Keratinocyte (primary cell): ENCODE results near the gene ZNF646. TPM values are rescaled to one million over a fixed set of nuclear protein-coding genes. Genes with fewer than 3 reads are reported as not detected.

Experiments used
- DNase-seq: peaks from one replicate; pipeline ENCODE4 v3.0.0-alpha.2; 2011; ENCODE audit warnings: low read depth, missing footprints, low spot score
- FAIRE-seq: peaks from 2 replicates; lab custom pipeline; 2011; peaks lifted over from hg19 to GRCh38; lab: Jason Lieb, UNC
- H2AFZ ChIP-seq: 2 replicates; pipeline ENCODE4 v1.6.0; 2012; ENCODE audit warnings: low read length, control low read depth, inconsistent platforms; ENCODE audit not compliant: control insufficient read depth
- H3K27ac ChIP-seq: 2 replicates; pipeline ENCODE4 v1.5.1; 2011; ENCODE audit warnings: low read length; ENCODE audit not compliant: control insufficient read depth, insufficient read depth
- H3K27me3 ChIP-seq: 3 replicates; pipeline ENCODE4 v1.6.0; 2011; ENCODE audit warnings: low read length; ENCODE audit not compliant: control insufficient read depth, insufficient read depth; ENCODE audit errors: extremely low read depth
- H3K36me3 ChIP-seq, 2 experiments: 2 replicates in 1 of 2; 3 replicates in 1 of 2; pipeline ENCODE4 v1.5.1; 2011; ENCODE audit warnings: low read length in 2 of 2, mild to moderate bottlenecking in 1 of 2; ENCODE audit not compliant: control insufficient read depth in 2 of 2, insufficient read depth in 2 of 2; ENCODE audit errors: extremely low read depth in 1 of 2
- H3K4me1 ChIP-seq: 3 replicates; pipeline ENCODE4 v1.5.1; 2011; ENCODE audit warnings: low read length; ENCODE audit not compliant: control insufficient read depth, insufficient read depth; ENCODE audit errors: extremely low read depth
- H3K4me2 ChIP-seq: 3 replicates; pipeline ENCODE4 v1.6.0; 2011; ENCODE audit warnings: low read depth, low read length; ENCODE audit not compliant: control insufficient read depth, insufficient read depth; ENCODE audit errors: extremely low read depth
- H3K4me3 ChIP-seq, 3 experiments: fragments of 200-600 bp in 1 of 3; sonication (generic) in 1 of 3; 2 replicates in 2 of 3; 3 replicates in 1 of 3; pipeline ENCODE4 v1.5.1; 2011 to 2016; ENCODE audit warnings: low read length in 3 of 3, mild to moderate bottlenecking in 3 of 3, control low read depth in 2 of 3, inconsistent platforms in 1 of 3, low read depth in 1 of 3, mixed read lengths in 1 of 3, mixed run types in 1 of 3, moderate library complexity in 1 of 3; ENCODE audit not compliant: control insufficient read depth in 2 of 3, insufficient read depth in 2 of 3; ENCODE audit errors: extremely low read depth in 1 of 3
- H3K79me2 ChIP-seq: 2 replicates; pipeline ENCODE4 v1.6.0; 2012; ENCODE audit warnings: low read length; ENCODE audit not compliant: control insufficient read depth, insufficient read depth
- H3K9ac ChIP-seq: 3 replicates; pipeline ENCODE4 v1.6.0; 2011; ENCODE audit warnings: low read length; ENCODE audit not compliant: control insufficient read depth, insufficient read depth; ENCODE audit errors: extremely low read depth
- H3K9me1 ChIP-seq: 3 replicates; pipeline ENCODE4 v1.6.0; 2011; ENCODE audit warnings: low read length; ENCODE audit not compliant: control insufficient read depth, insufficient read depth; ENCODE audit errors: extremely low read depth
- H3K9me3 ChIP-seq: 2 replicates; pipeline ENCODE4 v1.5.1; 2012; ENCODE audit warnings: low read depth, low read length; ENCODE audit not compliant: control insufficient read depth
- H4K20me1 ChIP-seq: 3 replicates; pipeline ENCODE4 v1.6.0; 2011; ENCODE audit warnings: low read length; ENCODE audit not compliant: control insufficient read depth, insufficient read depth; ENCODE audit errors: extremely low read depth
- EZH2 ChIP-seq: IDR thresholded peaks from one replicate; pipeline ENCODE4 v1.6.1; 2012; ENCODE audit warnings: inconsistent platforms, mild to moderate bottlenecking, low read length, moderate library complexity
- dilution Hi-C: fragments of 300-500 bp; cut with MboI; formaldehyde crosslinking; loops from one replicate; pipeline ENCODE4 v1.7.0; 2020; ENCODE audit warnings: low sequenced_read_pairs; ENCODE audit not compliant: extremely low pct_ligation_motif_present
- polyA plus RNA-seq, 5 experiments: library from polyadenylated mRNA; depleted of rRNA in 3 of 5; stranded (reverse) in 3 of 5; stranded (forward) in 1 of 5; unstranded in 1 of 5; fragments of >200 nt; gene quantifications; 1 replicate in 1 of 5; 2 replicates in 3 of 5; 3 replicates in 1 of 5; pipeline versions ENCODE4 v1.2.1 to v1.2.3, GENCODE V29; 2011 to 2012; ENCODE audit warnings: missing spikeins in 2 of 5, low read depth in 1 of 5, low replicate concordance in 1 of 5
- TF ChIP-seq, protein P1 (sequence below), 3 experiments: IDR thresholded peaks in 1 of 3; conservative IDR thresholded peaks in 1 of 3; optimal IDR thresholded peaks in 1 of 3; 2 replicates in 2 of 3; 3 replicates in 1 of 3; pipeline versions ENCODE3 to v1.5.1; 2011; ENCODE audit warnings: low read length in 3 of 3, mild to moderate bottlenecking in 3 of 3, moderate library complexity in 2 of 3, control low read depth in 1 of 3, inconsistent platforms in 1 of 3; ENCODE audit not compliant: insufficient read depth in 2 of 3; ENCODE audit errors: extremely low read depth in 1 of 3

ZNF646 gene
- polyA plus RNA-seq, 1 donor (not counting 4 experiments of a cell fraction or from before 2014, with no cell fraction given) = 2.5 TPM

- TF ChIP-seq, protein P1, sequence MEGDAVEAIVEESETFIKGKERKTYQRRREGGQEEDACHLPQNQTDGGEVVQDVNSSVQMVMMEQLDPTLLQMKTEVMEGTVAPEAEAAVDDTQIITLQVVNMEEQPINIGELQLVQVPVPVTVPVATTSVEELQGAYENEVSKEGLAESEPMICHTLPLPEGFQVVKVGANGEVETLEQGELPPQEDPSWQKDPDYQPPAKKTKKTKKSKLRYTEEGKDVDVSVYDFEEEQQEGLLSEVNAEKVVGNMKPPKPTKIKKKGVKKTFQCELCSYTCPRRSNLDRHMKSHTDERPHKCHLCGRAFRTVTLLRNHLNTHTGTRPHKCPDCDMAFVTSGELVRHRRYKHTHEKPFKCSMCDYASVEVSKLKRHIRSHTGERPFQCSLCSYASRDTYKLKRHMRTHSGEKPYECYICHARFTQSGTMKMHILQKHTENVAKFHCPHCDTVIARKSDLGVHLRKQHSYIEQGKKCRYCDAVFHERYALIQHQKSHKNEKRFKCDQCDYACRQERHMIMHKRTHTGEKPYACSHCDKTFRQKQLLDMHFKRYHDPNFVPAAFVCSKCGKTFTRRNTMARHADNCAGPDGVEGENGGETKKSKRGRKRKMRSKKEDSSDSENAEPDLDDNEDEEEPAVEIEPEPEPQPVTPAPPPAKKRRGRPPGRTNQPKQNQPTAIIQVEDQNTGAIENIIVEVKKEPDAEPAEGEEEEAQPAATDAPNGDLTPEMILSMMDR (optimal IDR thresholded peaks at IDR 0.05 in 1 of 3, IDR thresholded peaks at IDR 0.05 in 1 of 3, conservative IDR thresholded peaks at IDR 0.05 in 1 of 3; ENCODE audit: extremely low read depth in 1 of 3, insufficient read depth in 2 of 3, low read length in 3 of 3) = peak; percentile 62 to 85 (median 84)
- no peak for TF ChIP-seq EZH2
- no peak overlapping the region for H3K9ac ChIP-seq
- H3K4me1 ChIP-seq = peaks cover 5% of the 10 kb centered on the region
- FAIRE-seq (no peak), DNase-seq (no peak)
- H3K4me2 ChIP-seq = peak overlapping the region; percentile 41
- no peaks in the 10 kb centered on the region for H4K20me1 ChIP-seq
- H3K27me3 ChIP-seq = no peaks in the 10 kb centered on the region
- no peaks in the 10 kb centered on the region for H3K9me3 ChIP-seq
- H3K4me3 ChIP-seq = no peak overlapping the region
- dilution Hi-C loops = no loop called here
- peaks cover 15% of the 10 kb centered on the region for H3K79me2 ChIP-seq
- no peaks in the 10 kb centered on the region for H3K9me1 ChIP-seq
- H3K36me3 ChIP-seq = peaks cover 5 to 11% of the 10 kb centered on the region in 2 experiments
- H3K27ac ChIP-seq = no peak overlapping the region
- H2AFZ ChIP-seq = peak overlapping the region; percentile 79
Measured at GRCh38 chr16:31105677-31106213, 31.5 kb downstream of the ZNF646 start.

DNA sequence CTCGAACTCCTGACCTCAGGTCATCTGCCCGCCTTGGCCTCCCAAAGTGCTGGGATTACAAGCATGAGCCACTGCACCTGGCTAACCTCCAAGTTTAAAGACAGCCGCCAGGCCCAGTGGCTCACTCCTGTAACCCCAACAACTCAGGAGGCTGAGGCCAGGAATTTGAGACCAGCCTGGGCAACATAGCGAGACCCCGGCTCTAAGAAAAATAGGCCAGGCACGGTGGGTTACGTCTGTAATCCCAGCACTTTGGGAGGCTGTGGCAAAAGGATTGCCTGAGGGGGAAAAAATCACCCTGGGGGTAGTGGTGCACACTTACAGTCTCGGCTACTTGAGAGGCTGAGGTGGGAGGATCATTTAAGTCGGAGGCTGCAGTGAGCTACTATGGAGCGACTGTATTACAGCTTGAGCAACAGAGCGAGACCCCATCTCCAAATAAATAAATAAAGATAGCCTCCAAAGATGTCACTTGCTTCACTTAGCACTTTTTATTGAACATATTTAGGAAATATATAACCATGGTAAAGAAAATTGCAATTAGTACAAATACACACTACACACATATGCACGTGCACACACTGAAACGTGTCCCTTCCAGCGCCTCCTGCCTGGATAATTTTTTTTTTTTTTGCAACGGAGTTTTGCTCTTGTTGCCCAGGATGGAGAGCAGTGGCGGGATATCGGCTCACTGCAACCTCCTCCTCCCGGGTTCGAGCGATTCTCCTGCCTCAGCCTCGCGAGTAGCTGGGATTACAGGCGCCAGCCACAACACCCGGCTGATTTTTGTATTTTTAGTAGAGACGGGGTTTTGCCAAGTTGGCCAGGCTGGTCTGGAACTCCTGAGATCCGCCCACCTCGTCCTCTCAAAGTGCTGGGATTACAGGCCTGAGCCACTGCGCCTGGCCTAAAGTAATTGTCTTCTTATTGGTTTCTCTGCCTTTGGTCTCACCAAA lies 32.6 kb downstream of the ZNF646 start:
- Histone ChIP-seq H3K79me2 (peaks cover 17% of the 10 kb centered on the region), H3K9ac (no peak overlapping the region), H3K9me1 (no peaks in the 10 kb centered on the region), H2AFZ (no peak overlapping the region), H3K9me3 (no peaks in the 10 kb centered on the region), H3K4me1 (peaks cover 5% of the 10 kb centered on the region), H3K4me3 (no peak overlapping the region), H3K27ac (no peak overlapping the region), H3K27me3 (no peaks in the 10 kb centered on the region), H4K20me1 (no peaks in the 10 kb centered on the region), H3K36me3 (peaks cover 14 to 19% of the 10 kb centered on the region in 2 experiments), H3K4me2 (no peak overlapping the region)
- no peak for TF ChIP-seq EZH2
- TF ChIP-seq, protein P1 (optimal IDR thresholded peaks at IDR 0.05 in 1 of 3, IDR thresholded peaks at IDR 0.05 in 1 of 3, conservative IDR thresholded peaks at IDR 0.05 in 1 of 3; ENCODE audit: extremely low read depth in 1 of 3, insufficient read depth in 2 of 3, low read length in 3 of 3) = no peak
- no peak for DNase-seq
- FAIRE-seq = no peak
- dilution Hi-C loops = no loop called here
